ENCODE measurements around the gene SLC49A4.

Gene SLC49A4

GRCh38 chr3:122924056-122924455 lies 129.2 kb downstream of the SLC49A4 start:
- no peak overlapping the region for H3K27ac ChIP-seq (replicated peaks; ENCODE audit: low read length)
- H3K36me3 ChIP-seq (replicated peaks in 1 of 2; ENCODE audit: control insufficient read depth in 2 of 2, insufficient read depth in 2 of 2, low read length in 2 of 2) = peaks cover 0 to 100% of the 10 kb centered on the region in 2 donors
- no peak overlapping the region for H3K4ac ChIP-seq (ENCODE audit: low read length)
- no peak overlapping the region for H4K91ac ChIP-seq (ENCODE audit: low read depth, low read length, poor library complexity)
- H2AFZ ChIP-seq (ENCODE audit: low read length) = no peak overlapping the region
- no peak overlapping the region for H2BK5ac ChIP-seq (ENCODE audit: low read length)
- H3K4me1 ChIP-seq (ENCODE audit: control insufficient read depth in 2 of 2, insufficient read depth in 1 of 2, low read depth in 1 of 2, low read length in 2 of 2) = peaks cover 0 to 2% of the 10 kb centered on the region in 2 donors
- no peaks in the 10 kb centered on the region for H3K79me1 ChIP-seq (ENCODE audit: low read depth, low read length)
- peaks cover 0 to 10% (median 0%) of the 10 kb centered on the region in 3 experiments for H3K27me3 ChIP-seq (ENCODE audit: control insufficient read depth in 3 of 3, insufficient read depth in 3 of 3, low read depth in 1 of 3, low read length in 3 of 3)
- no peak overlapping the region for H4K8ac ChIP-seq (ENCODE audit: low read depth, low read length)
- no peak overlapping the region for H2BK12ac ChIP-seq (ENCODE audit: low read length)
- H3K18ac ChIP-seq (ENCODE audit: low read length) = no peak overlapping the region
- no peaks in the 10 kb centered on the region for H3K9me3 ChIP-seq (replicated peaks in 1 of 2; ENCODE audit: control insufficient read depth in 2 of 2, insufficient read depth in 1 of 2, low read depth in 1 of 2, low read length in 2 of 2)
- no CpG with 5 or more reads among the region's 2 CpGs for WGBS, 2 donors (ENCODE audit: extremely low coverage in 2 of 2, insufficient read length in 2 of 2, insufficient replicate concordance in 1 of 2)
- H3K23ac ChIP-seq (ENCODE audit: low read depth, low read length, poor library complexity) = no peak overlapping the region
- H3K14ac ChIP-seq (ENCODE audit: low read length) = no peak overlapping the region
- no peak overlapping the region for H2AK5ac ChIP-seq (ENCODE audit: low read depth, low read length)
- H3K4me3 ChIP-seq (ENCODE audit: low read length in 2 of 2) = no peak overlapping the region
- DNase-seq (ENCODE audit: low spot score) = no peak
- H2BK120ac ChIP-seq (ENCODE audit: low read depth, low read length) = no peak overlapping the region
- no peak overlapping the region for H2BK15ac ChIP-seq (ENCODE audit: low read length)
- no peak overlapping the region for H3K9ac ChIP-seq (ENCODE audit: low read depth, low read length, poor library complexity)
- H3K4me2 ChIP-seq (ENCODE audit: insufficient read depth, low read length, poor library complexity, severe bottlenecking) = no peak overlapping the region

- Histone ChIP-seq H4K91ac (ENCODE audit: low read depth, low read length, poor library complexity) (no peak overlapping the region), H3K23ac (ENCODE audit: low read depth, low read length, poor library complexity) (no peak overlapping the region), H4K8ac (ENCODE audit: low read depth, low read length) (no peak overlapping the region), H2BK5ac (ENCODE audit: low read length) (no peak overlapping the region), H2BK12ac (ENCODE audit: low read length) (no peak overlapping the region), H3K9ac (ENCODE audit: low read depth, low read length, poor library complexity) (no peak overlapping the region), H3K79me1 (ENCODE audit: low read depth, low read length) (no peaks in the 10 kb centered on the region), H3K18ac (ENCODE audit: low read length) (no peak overlapping the region), H3K4me2 (ENCODE audit: insufficient read depth, low read length, poor library complexity, severe bottlenecking) (no peak overlapping the region), H3K9me3 (replicated peaks in 1 of 2; ENCODE audit: control insufficient read depth in 2 of 2, insufficient read depth in 1 of 2, low read depth in 1 of 2, low read length in 2 of 2) (no peaks in the 10 kb centered on the region), H2BK15ac (ENCODE audit: low read length) (no peak overlapping the region), H3K27ac (replicated peaks; ENCODE audit: low read length) (no peak overlapping the region), H2AK5ac (ENCODE audit: low read depth, low read length) (no peak overlapping the region), H3K4me1 (ENCODE audit: control insufficient read depth in 2 of 2, insufficient read depth in 1 of 2, low read depth in 1 of 2, low read length in 2 of 2) (peaks cover 0 to 2% of the 10 kb centered on the region in 2 donors), H2BK120ac (ENCODE audit: low read depth, low read length) (no peak overlapping the region), H3K4ac (ENCODE audit: low read length) (no peak overlapping the region), H2AFZ (ENCODE audit: low read length) (no peak overlapping the region), H3K14ac (ENCODE audit: low read length) (no peak overlapping the region), H3K4me3 (ENCODE audit: low read length in 2 of 2) (no peak overlapping the region), H3K36me3 (replicated peaks in 1 of 2; ENCODE audit: control insufficient read depth in 2 of 2, insufficient read depth in 2 of 2, low read length in 2 of 2) (peaks cover 0 to 100% of the 10 kb centered on the region in 2 donors), H3K27me3 (ENCODE audit: control insufficient read depth in 3 of 3, insufficient read depth in 3 of 3, low read depth in 1 of 3, low read length in 3 of 3) (peaks cover 0 to 10% (median 0%) of the 10 kb centered on the region in 3 experiments)
- no peak for DNase-seq (ENCODE audit: low spot score)
- no CpG with 5 or more reads among the region's 1 CpG for WGBS, 2 donors (ENCODE audit: extremely low coverage in 2 of 2, insufficient read length in 2 of 2, insufficient replicate concordance in 1 of 2)
Observed at GRCh38 chr3:122925756-122926155, 130.9 kb downstream of the SLC49A4 start.

- peaks cover 0 to 2% of the 10 kb centered on the region in 2 donors for H3K4me1 ChIP-seq (ENCODE audit: control insufficient read depth in 2 of 2, insufficient read depth in 1 of 2, low read depth in 1 of 2, low read length in 2 of 2)
- peaks cover 0 to 100% of the 10 kb centered on the region in 2 donors for H3K36me3 ChIP-seq (replicated peaks in 1 of 2; ENCODE audit: control insufficient read depth in 2 of 2, insufficient read depth in 2 of 2, low read length in 2 of 2)
- DNase-seq (ENCODE audit: low spot score) = no peak
- H3K79me1 ChIP-seq (ENCODE audit: low read depth, low read length) = no peaks in the 10 kb centered on the region
- no peak overlapping the region for H2BK5ac ChIP-seq (ENCODE audit: low read length)
- H2BK120ac ChIP-seq (ENCODE audit: low read depth, low read length) = no peak overlapping the region
- no peak overlapping the region for H4K91ac ChIP-seq (ENCODE audit: low read depth, low read length, poor library complexity)
- H3K14ac ChIP-seq (ENCODE audit: low read length) = peak overlapping the region; percentile 40
- no peak overlapping the region for H2BK15ac ChIP-seq (ENCODE audit: low read length)
- H3K27ac ChIP-seq (replicated peaks; ENCODE audit: low read length) = no peak overlapping the region
- H4K8ac ChIP-seq (ENCODE audit: low read depth, low read length) = no peak overlapping the region
- no peak overlapping the region for H3K4me2 ChIP-seq (ENCODE audit: insufficient read depth, low read length, poor library complexity, severe bottlenecking)
- peak overlapping the region; percentile 42 for H2BK12ac ChIP-seq (ENCODE audit: low read length)
- no peak overlapping the region for H2AFZ ChIP-seq (ENCODE audit: low read length)
- H3K18ac ChIP-seq (ENCODE audit: low read length) = no peak overlapping the region
- H3K23ac ChIP-seq (ENCODE audit: low read depth, low read length, poor library complexity) = peak overlapping the region; percentile 59
- WGBS, 2 donors (ENCODE audit: extremely low coverage in 2 of 2, insufficient read length in 2 of 2, insufficient replicate concordance in 1 of 2) = no CpG with 5 or more reads among the region's 20 CpGs
- no peak overlapping the region for H2AK5ac ChIP-seq (ENCODE audit: low read depth, low read length)
- no peak overlapping the region for H3K4ac ChIP-seq (ENCODE audit: low read length)
- H3K4me3 ChIP-seq (ENCODE audit: low read length in 2 of 2) = no peak overlapping the region
- no peaks in the 10 kb centered on the region for H3K9me3 ChIP-seq (replicated peaks in 1 of 2; ENCODE audit: control insufficient read depth in 2 of 2, insufficient read depth in 1 of 2, low read depth in 1 of 2, low read length in 2 of 2)
- H3K9ac ChIP-seq (ENCODE audit: low read depth, low read length, poor library complexity) = no peak overlapping the region
- H3K27me3 ChIP-seq (ENCODE audit: control insufficient read depth in 3 of 3, insufficient read depth in 3 of 3, low read depth in 1 of 3, low read length in 3 of 3) = peaks cover 0 to 10% (median 0%) of the 10 kb centered on the region in 3 experiments
Observed at GRCh38 chr3:122926322-122926721, 131.5 kb downstream of the SLC49A4 start.

- Histone ChIP-seq H2BK12ac (ENCODE audit: low read length) (no peak overlapping the region), H3K4ac (ENCODE audit: low read length) (no peak overlapping the region), H2AFZ (ENCODE audit: low read length) (no peak overlapping the region), H3K27me3 (ENCODE audit: control insufficient read depth in 3 of 3, insufficient read depth in 3 of 3, low read depth in 1 of 3, low read length in 3 of 3) (peaks cover 0 to 10% (median 0%) of the 10 kb centered on the region in 3 experiments), H3K9me3 (replicated peaks in 1 of 2; ENCODE audit: control insufficient read depth in 2 of 2, insufficient read depth in 1 of 2, low read depth in 1 of 2, low read length in 2 of 2) (no peaks in the 10 kb centered on the region), H3K14ac (ENCODE audit: low read length) (no peak overlapping the region), H3K23ac (ENCODE audit: low read depth, low read length, poor library complexity) (no peak overlapping the region), H3K9ac (ENCODE audit: low read depth, low read length, poor library complexity) (no peak overlapping the region), H4K8ac (ENCODE audit: low read depth, low read length) (no peak overlapping the region), H3K79me1 (ENCODE audit: low read depth, low read length) (no peaks in the 10 kb centered on the region), H2BK15ac (ENCODE audit: low read length) (no peak overlapping the region), H3K18ac (ENCODE audit: low read length) (no peak overlapping the region), H3K4me2 (ENCODE audit: insufficient read depth, low read length, poor library complexity, severe bottlenecking) (no peak overlapping the region), H4K91ac (ENCODE audit: low read depth, low read length, poor library complexity) (no peak overlapping the region), H3K4me1 (ENCODE audit: control insufficient read depth in 2 of 2, insufficient read depth in 1 of 2, low read depth in 1 of 2, low read length in 2 of 2) (peaks cover 0 to 2% of the 10 kb centered on the region in 2 donors), H2BK120ac (ENCODE audit: low read depth, low read length) (no peak overlapping the region), H2BK5ac (ENCODE audit: low read length) (no peak overlapping the region), H3K36me3 (replicated peaks in 1 of 2; ENCODE audit: control insufficient read depth in 2 of 2, insufficient read depth in 2 of 2, low read length in 2 of 2) (peaks cover 0 to 100% of the 10 kb centered on the region in 2 donors), H3K27ac (replicated peaks; ENCODE audit: low read length) (no peak overlapping the region), H2AK5ac (ENCODE audit: low read depth, low read length) (no peak overlapping the region), H3K4me3 (ENCODE audit: low read length in 2 of 2) (no peak overlapping the region)
- no peak for DNase-seq (ENCODE audit: low spot score)
- no CpG with 5 or more reads among the region's 3 CpGs for WGBS, 2 donors (ENCODE audit: extremely low coverage in 2 of 2, insufficient read length in 2 of 2, insufficient replicate concordance in 1 of 2)
Observed at GRCh38 chr3:122926811-122927210, 131.9 kb downstream of the SLC49A4 start.
